Measurements from ENCODE around the gene CTNNBL1. TPM values are rescaled to one million over a fixed set of nuclear protein-coding genes. Genes with fewer than 3 reads are reported as not detected.
A peak's percentile ranks its signal among the peaks of the same experiment; 100 is the strongest.

Gene CTNNBL1
- total and polyA plus RNA-seq, 3 donors from 2014 or later, result 50.4 to 119 (median 61.0) TPM

DNA sequence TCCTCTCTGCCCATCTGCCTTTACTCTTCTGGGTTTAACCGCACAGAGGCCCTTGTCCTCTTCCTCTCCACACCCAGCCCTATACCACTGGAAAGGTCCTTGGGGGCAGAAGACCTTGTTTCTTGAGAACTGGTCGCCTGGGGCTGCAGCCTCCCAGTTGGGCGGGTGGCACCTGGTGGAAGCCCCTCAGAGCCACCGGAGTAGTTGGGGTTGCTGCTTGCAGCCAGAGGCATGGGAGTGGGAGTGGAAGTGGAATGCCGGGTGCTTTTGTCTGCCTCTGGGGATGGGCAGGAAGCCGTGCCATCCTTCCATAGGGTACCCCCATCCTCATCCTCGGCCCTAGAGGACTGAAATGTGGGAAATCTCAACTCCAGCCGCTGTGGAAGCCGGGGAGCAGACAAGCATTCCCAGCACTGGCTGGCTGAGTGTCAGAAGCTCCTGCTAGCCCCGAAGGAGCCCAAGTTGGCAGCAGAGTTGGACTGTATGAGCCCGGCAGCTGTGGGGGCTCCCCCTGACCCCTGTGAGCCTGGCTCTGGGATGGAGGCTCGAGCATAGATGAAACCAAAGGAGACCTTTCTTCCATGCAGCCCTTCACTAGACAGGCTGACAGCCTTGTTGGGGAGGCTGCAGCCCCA, 210.3 kb downstream of the CTNNBL1 start:
- Histone ChIP-seq H3K4me3 (no peak overlapping the region), H3K27me3 (no peaks in the 10 kb centered on the region), H3K4me1 (peaks cover 29% of the 10 kb centered on the region), H3K9me3 (no peaks in the 10 kb centered on the region), H3K27ac (no peak overlapping the region), H3K36me3 (ENCODE audit: low read depth, missing control alignments) (no peaks in the 10 kb centered on the region)
- intact Hi-C loops (cut with DNase I; ENCODE audit: low total_unique reads), result loop anchor here (10.0 kb wide), 1 partner anchor 81 kb away; no protein-coding TSS in a partner anchor
- DNase-seq, result peak; percentile 51
- TF ChIP-seq POLR2A (IDR thresholded peaks at IDR 0.05), result no peak
- no peak for TF ChIP-seq CTCF (IDR thresholded peaks at IDR 0.05)
- 63 to 86% methylated on average over 1 to 12 of the region's 12 CpGs for WGBS, 2 donors

DNA sequence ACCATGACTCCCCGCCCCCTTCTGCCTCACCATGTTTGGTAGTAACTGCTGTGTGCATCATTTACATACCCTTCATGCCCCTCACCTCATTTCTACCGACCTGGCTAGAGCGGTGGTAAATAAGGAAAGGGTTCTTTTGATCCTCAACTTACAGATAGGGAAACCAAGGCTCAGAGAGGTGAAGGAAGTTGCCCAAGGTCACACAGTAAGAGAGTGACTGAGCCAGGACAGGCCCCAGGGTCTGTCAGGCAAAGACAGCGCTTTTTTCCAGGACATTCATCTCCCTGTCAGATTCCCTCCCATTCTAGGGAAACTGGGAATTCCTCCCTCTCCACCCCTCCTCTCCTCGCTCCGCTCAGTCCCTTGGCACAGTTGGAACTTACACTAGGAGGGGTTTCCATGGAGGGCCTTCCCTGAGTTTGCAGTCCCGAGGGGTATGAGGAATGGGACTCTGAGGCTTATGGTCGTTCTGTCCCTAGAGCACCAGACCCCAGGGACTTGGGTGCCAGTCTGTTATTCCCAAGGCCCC, 211.1 kb downstream of the CTNNBL1 start:
- DNase-seq, result no peak
- Histone ChIP-seq H3K9me3 (no peaks in the 10 kb centered on the region), H3K36me3 (ENCODE audit: low read depth, missing control alignments) (no peaks in the 10 kb centered on the region), H3K27me3 (no peaks in the 10 kb centered on the region), H3K4me3 (no peak overlapping the region), H3K4me1 (peaks cover 29% of the 10 kb centered on the region), H3K27ac (no peak overlapping the region)
- 73 to 74% methylated on average over 8 of the region's 8 CpGs for WGBS, 2 donors
- no peak for TF ChIP-seq CTCF (IDR thresholded peaks at IDR 0.05)
- TF ChIP-seq POLR2A (IDR thresholded peaks at IDR 0.05), result no peak
- intact Hi-C loops (cut with DNase I; ENCODE audit: low total_unique reads), result loop anchor here (10.0 kb wide), 1 partner anchor 80 kb away; no protein-coding TSS in a partner anchor

DNA sequence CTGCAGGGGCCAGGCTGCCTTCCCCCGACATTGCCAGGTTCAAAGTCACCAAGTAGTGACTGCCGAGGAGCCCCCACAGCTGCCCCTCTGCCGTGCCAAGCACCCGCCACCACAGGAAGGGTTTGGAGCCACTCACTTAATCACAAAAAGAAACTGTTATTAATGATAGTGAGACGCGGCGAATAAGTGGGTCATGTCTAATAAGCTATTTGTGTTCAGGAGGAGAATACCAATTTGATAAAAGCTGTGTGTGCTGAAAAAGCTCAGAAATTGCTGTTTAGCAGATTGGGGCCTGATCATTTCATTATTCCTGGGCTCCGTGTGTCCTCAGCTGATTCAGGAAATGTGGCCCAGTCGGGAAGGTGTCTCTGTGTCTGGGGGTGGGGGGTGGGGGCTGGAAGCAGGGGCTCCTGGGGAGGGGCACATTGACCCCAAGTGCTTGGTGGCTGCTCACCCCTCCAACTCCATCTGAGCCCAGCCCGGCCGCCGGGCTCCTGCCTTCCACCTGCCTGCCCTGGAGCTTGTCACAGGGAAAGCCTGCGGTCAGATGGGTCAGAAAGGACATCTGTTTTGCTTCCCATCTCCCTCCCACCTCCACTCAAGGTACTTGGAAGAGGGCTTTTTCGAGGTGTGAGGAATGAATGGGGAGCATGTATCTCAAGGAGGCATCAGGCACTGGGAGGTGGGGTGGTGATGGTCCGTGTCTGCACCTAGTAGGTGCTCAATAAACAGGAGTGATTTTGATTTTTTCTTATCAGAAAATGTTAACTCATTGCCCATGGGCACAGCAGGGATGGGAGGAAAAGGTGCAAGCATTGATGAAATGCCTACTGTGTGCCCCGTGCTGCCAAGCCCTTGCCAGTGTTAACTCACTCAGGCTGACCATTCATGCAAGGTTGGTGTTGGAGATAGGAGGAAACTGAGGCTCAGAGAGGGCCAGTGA, 212.1 kb downstream of the CTNNBL1 start:
- Histone ChIP-seq H3K27ac (no peak overlapping the region), H3K27me3 (no peaks in the 10 kb centered on the region), H3K9me3 (no peaks in the 10 kb centered on the region), H3K36me3 (ENCODE audit: low read depth, missing control alignments) (no peaks in the 10 kb centered on the region), H3K4me1 (peaks cover 29% of the 10 kb centered on the region), H3K4me3 (no peak overlapping the region)
- intact Hi-C loops (cut with DNase I; ENCODE audit: low total_unique reads), result loop anchor here (10.0 kb wide), 1 partner anchor 79 kb away; no protein-coding TSS in a partner anchor
- 51 to 61% methylated on average over 14 to 16 of the region's 16 CpGs for WGBS, 2 donors
- no peak for DNase-seq
- TF ChIP-seq POLR2A (IDR thresholded peaks at IDR 0.05) (no peak), CTCF (IDR thresholded peaks at IDR 0.05) (no peak)

GRCh38 chr20:37907330-37907676, 213.5 kb downstream of the CTNNBL1 start:
- H3K27ac ChIP-seq, result no peak overlapping the region
- intact Hi-C loops (cut with DNase I; ENCODE audit: low total_unique reads), result loop anchor here (10.0 kb wide), 1 partner anchor 77 kb away; no protein-coding TSS in a partner anchor
- no peaks in the 10 kb centered on the region for H3K36me3 ChIP-seq (ENCODE audit: low read depth, missing control alignments)
- no peak overlapping the region for H3K4me3 ChIP-seq
- H3K27me3 ChIP-seq, result no peaks in the 10 kb centered on the region
- TF ChIP-seq CTCF (IDR thresholded peaks at IDR 0.05), result no peak
- no peak for TF ChIP-seq POLR2A (IDR thresholded peaks at IDR 0.05)
- no peak for DNase-seq
- WGBS, 2 donors, result 62 to 63% methylated on average over 3 of the region's 3 CpGs
- H3K9me3 ChIP-seq, result no peaks in the 10 kb centered on the region
- H3K4me1 ChIP-seq, result peaks cover 32% of the 10 kb centered on the region

Measured in testis (tissue), 3 donors.